Measurements from ENCODE around the gene CCDC60.

Gene CCDC60

DNA sequence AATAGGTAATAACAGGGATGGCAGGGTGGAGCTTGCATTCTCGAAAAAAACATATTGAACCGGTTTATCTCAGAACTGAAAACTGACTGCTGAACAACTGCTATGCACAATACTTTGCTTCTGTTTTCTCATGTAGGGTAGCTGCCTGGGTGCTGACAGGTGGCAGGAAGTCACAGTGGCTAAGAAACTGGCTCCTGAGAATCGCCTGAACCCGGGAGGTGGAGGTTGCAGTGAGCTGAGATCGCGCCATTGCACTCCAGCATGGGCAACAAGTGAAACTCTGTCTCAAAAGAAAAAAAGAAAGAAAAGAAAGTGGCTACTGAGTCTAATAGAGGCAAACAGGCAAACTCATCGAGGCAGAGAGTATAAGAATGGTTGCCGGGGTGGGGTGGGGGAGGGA, 113.1 kb downstream of the CCDC60 start:
- DNase-seq (ENCODE audit: low spot score) = no peak

DNA sequence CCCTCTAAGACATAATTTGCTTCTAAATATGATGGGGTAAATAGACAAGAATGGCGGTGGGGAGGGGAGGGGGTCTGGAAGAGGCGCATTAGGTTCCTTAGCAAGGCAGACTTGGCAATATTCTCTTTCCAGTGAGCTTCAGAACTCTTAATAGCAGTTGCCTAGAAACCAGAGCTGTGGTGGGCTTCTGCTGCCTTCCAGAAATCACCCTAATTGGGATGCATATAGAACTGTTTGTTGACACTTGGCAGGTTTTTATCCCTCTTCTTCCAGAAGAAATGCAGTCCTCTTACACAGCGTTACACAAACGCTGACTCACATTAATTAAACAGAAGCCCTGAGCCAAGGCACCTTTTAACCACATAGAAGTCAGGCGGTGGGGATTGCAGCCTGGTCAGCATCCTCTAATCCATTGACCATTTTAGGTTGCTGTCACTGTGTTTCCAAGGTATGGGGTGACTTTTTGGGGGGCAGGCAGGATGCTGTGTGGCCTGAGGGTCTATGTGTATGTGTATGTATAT, 114.1 kb downstream of the CCDC60 start:
- no peak for DNase-seq (ENCODE audit: low spot score)

DNA sequence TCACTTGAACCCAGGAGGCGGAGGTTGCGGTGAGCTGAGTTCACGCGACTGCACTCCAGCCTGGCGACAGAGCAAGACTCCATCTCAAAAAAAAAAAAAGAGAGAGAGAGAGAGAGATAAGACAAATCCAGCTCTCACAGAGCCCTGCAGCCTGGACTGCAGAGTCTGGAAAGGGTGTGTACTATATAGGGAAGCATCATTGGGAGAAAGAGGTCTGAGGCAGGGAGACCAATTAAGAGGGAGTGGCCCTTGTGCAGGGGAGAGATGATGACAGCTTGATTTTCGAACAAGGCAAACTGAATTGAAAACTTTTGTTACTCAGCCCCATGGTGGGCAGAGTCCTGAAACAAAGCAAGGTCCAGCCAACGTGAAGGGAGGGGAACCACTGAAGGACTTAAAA, 116.2 kb downstream of the CCDC60 start:
- no peak for DNase-seq (ENCODE audit: low spot score)

DNA sequence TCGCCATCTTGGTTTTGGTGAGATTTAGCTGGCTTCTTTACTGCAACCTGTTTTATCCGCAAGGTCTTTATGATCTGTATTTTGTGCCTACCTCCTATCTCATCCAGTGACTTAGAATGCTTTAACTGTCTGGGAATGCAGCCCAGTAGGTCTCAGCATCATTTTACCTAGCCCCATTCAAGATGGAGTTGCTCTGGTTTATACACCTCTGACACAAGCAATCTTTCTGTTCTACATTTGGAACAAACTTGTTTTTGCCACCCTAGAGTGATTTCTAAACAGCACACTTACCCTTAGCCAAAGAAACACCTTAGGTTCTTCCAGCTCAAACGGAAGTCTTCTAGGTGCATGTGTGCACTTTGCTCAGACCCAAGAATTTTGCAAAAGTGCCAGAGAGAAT, 122.3 kb downstream of the CCDC60 start:
- DNase-seq (ENCODE audit: low spot score) = no peak

DNA sequence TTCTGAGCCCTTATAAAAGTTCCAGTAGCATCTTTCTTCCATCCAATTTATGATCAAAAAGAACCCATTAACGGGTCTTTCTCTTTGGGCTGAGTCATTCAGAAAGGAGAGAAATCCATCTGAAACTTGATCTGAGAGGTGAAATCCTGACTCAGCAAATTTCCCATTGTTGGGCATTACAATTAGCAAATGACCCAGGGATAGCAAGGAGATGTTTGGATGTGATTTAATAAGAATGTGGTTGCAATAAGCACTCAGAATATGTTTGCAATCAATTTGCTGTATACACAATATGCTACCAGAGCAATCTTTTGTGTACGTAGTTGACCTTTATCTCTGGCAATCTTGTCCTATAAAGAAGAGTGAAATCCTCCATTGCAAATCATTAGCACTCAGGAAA, 122.7 kb downstream of the CCDC60 start:
- DNase-seq (ENCODE audit: low spot score) = no peak

DNA sequence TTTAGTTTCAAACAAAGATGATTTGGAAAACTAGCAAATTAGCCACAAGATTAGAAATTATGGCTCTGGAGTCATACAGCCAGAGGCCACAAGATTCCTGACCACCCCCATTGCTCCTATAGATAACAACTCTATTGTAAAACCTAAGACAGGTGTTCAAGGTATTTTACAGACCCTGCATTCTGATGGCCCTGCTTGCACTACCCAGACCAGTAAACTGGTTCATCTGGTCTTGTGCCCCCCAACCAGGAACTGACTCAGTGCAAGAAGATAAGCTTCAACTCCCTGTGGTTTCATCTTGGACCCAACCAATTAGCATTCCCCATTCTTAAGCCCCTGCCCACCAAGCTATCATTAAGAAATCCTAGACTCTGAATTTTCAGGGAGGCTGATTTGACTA, 125.0 kb downstream of the CCDC60 start:
- DNase-seq (ENCODE audit: low spot score) = no peak

DNA sequence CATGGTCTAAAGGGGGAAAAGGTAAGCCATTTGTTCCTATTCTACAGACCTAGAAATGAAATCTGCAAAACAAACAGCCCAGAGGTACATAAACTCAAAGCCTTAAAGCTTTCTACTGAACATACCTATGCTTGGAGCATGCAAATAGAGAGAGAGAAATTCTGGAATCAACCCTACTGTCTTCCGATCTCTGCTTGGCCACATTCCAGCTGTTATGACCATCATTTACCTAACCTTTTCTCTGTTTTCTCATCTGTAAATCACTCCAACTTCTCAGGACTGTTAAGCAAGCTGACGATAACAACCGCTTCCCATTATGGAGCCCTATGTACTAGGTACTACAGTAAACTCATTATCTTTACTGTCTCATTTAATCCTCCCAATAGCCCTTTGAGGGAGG, 126.3 kb downstream of the CCDC60 start:
- no peak for DNase-seq (ENCODE audit: low spot score)

DNA sequence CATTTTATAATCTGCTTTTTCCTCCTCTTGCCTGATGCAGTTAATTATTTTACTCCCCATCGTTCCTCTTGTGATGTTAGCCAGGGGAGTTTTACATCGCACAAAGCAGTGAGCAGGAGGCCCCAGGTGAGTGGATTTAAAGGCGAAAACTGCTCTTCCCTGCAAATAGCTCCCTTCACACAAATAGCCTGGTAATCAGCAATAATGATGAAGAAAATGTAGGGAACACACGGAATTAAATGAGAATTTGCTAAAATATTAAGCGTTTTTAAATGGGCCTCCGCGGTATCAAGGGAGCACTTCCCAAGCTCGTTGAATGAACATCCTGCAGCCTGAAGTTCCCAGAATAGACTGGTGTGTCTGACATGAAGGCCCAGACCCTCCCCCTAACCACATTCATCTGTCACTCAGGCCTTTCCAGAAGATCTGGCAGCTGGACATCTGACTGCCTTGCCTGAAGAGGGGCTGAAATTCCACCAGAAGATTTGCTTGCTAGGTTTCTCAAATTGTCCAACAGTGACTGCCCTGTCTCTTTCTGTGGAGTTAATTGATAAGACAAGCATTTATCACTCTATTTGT, 127.2 kb downstream of the CCDC60 start:
- DNase-seq (ENCODE audit: low spot score) = no peak

DNA sequence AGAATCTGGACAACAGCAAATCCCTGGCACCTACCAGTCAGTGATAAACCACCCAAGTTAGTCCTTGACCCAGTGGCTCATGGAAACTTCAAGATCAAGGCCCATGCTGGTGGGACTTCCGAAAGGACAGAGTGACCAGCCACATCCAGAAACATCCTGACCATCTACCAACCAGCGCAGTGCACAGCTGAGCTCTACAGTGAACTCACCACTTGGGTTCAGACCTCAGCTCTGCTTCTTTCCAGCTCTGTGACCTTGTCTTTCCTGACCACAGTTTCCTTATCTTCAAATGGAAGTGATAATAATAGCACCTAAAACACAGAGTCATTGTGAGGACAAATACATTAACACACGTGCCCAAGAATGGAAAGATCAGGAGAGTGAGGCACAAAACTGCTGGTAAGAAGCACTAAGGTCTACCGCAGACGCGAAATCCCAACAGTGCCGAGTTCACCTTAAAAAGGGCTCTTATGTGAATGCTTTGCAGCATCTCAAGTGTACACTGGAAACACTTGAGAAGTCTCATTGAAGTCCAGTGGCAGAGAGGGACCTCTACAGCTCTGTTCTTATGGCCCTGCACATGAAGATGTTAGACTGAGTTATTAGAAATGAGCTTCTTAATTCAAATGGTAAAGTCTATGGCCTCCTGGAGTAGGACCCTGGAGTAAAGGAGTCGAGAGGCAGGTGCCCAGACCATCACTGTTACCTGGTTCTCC, 128.8 kb downstream of the CCDC60 start:
- DNase-seq (ENCODE audit: low spot score) = no peak

DNA sequence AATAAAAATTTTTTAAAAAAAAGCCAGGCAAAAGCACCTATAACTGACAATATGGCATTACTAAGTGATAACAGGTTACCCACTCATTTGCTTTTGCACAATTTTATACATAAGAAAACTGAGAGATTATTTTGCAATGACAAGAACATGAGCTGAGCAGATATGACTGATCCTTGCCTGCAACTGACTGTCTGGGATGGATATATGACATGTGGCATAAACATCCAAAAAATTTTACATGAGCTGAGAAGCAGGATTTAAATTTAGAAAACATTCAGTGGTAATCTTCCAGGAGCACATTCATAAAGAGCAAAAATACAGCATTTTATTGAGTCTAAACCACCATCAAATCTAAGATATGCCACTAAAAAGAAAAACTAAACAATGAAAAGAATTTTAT, 133.8 kb downstream of the CCDC60 start:
- DNase-seq (ENCODE audit: low spot score) = no peak

DNA sequence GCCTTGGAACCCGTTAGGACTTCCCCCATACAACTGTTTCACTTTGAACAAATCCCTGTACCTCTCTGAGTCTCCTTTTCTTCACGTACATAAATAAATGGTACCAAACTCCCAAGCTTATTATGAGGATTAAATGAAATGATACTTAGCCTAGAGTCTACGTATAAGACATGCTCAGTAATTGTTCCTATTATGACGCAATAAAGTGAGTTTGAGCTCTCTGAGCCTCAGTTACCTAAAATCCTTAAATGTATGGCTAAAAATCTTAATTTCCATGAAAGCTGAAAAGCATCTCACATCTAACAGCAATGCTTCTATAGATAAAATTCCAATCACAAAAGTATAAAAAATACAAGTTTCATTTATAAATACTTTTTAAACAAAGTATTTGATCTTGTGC, 141.1 kb downstream of the CCDC60 start:
- no peak for DNase-seq (ENCODE audit: low spot score)

DNA sequence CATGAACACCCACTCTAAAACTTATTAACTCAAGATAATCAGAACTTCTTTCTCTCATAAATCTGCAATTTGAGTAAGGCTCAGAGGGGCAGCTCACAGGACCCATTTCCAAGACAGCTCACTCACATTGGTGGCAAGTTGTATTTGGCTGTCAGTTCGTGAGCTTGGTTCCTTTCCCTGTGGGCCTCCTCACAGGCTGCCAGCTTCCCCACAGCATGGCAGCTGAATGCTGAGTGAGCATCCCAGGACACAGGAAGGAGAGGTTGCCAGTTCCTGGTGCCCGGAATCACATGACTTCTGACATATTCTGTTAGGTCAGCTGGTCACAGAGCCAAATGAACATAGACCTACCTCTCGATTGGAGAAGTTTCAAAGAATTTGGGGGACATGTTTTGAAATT, 142.4 kb downstream of the CCDC60 start:
- DNase-seq (ENCODE audit: low spot score) = no peak

DNA sequence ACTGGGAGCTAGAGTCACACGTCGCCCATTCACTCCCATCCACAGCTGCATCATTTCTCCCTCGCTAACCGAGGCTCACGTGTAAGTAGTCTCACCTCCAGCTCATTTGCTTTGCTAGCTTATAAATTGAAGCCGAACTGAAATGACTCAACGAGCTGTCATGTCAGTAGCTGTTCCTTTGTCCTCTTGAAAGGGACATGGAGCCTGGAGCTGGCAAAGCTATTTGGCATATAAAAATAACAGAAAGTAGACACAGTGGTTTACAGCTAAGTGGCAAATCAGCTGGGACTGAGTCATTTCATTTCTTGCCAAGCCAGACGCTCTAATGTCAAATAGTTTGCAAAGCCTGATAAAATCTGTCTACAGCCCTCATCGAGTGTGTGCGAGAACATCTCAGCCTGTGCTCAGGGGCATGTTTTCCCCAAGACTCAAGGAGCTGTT, 144.6 kb downstream of the CCDC60 start:
- no peak for DNase-seq (ENCODE audit: low spot score)

DNA sequence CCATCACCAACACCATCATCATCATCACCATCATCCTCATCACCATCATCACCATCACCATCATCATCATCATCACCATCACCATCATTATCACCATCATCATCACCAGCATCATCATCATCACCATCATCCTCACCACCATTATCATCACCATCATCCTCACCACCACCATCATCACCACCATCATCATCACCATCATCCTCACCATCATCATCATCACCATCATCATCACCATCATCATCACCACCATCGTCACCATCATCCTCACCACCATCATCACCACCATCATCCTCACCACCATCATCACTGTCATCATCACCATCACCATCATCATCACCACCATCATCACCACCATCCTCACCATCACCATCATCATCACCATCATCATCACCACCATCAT, 146.0 kb downstream of the CCDC60 start:
- no peak for DNase-seq (ENCODE audit: low spot score)

DNA sequence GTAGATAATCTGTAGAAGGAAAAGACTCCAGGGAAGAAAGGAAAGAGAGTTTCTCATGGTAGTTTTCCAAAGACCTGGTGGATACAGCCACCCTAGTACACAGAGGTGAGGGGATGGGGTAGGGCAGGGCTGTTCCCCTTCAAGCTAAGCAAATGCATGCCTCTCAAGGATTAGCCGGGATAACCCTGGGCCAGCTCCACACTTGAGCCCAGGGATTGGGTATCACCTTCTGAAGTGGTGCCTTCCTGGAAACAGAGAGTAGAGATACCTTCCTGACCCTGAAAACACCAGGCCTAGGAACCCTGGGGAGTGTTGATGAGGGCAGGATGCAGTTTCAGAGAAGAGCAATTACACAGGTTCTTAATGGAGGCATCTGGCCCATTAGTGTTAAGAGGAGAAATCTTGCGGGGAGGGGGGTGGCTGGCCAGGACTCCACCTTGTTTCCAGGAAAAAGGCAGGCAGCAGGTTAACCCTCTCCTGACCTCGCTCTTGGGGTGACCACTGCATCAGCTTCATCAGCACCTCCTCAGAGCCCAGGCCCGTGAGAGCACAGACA, 152.1 kb downstream of the CCDC60 start:
- DNase-seq (ENCODE audit: low spot score) = no peak

DNA sequence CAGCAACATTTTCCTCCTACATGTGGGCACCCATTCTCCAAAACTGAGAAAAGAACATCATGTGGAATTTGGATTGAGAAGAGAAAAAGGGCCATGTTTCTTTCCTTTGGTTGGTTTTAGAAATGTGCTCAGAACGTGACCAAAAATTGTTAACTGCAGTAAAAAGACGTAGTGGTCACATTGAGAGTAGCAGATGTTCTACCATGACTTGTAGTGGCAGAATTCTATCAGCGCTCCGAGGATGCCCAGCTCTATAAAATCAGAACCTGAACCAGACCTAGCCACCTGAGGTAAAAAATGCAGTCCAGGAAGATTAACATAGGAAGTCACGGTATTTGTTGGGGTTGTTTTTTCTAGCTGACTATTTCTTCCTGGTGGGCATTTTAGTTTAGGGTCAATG, 157.3 kb downstream of the CCDC60 start:
- DNase-seq (ENCODE audit: low spot score) = no peak

DNA sequence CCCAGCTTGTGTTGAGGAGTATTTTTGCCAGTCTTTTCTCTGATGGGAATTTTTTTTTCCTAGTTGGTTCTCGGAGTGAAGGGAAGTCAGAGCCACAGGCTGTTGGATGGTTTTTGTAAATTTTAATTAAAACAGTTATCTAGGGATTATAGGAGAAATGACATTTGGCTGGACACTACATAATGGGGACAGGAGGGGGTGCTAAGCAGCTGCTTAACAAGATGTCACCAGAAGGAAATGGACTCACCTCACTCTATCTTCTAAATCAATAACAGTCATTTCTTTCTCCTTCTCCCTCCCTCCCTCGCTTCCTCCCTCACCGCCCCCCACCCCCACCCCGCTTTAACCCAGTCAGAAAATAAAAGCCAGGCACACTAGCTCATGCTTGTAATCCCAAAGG, 165.7 kb downstream of the CCDC60 start:
- DNase-seq (ENCODE audit: low spot score) = no peak

DNA sequence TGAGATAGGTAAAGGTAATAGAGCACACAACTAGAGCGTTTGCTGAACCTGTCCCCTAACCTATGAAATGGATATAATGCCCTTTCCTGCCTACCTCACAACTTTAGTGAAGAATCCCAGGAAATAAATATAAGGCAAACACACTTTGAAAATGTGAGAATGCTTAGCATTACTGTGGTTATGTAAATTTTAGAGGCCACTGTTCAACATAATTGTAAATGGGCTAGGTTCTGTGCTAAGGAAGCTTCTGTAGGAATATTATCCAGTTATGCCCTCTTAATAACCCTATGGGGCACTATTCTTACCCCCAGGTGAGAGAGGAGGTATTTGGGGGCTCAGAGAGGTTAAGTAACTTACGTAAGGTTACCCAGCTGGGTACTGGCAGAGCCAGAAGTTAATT, 166.5 kb downstream of the CCDC60 start:
- DNase-seq (ENCODE audit: low spot score) = no peak

DNA sequence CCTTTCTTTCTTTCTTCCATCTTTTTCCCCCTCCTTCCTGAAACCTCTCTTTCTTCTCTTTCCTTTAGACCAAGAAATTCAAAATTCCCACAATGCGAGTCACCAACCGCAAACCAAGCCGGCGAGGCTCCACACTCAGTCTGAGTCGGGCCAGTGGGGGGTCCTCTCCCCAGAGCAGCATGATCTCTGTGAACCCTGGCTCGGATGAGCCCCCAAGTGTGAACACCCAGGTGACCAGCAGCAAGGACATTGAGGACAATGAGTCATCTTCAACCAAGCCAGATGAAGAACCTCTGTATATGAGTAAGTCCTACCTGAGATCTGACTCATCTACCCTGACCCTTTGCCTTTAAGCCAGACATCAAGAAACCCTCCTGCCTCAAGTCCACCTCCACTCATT, 170.5 kb downstream of the CCDC60 start:
- DNase-seq (ENCODE audit: low spot score) = no peak

DNA sequence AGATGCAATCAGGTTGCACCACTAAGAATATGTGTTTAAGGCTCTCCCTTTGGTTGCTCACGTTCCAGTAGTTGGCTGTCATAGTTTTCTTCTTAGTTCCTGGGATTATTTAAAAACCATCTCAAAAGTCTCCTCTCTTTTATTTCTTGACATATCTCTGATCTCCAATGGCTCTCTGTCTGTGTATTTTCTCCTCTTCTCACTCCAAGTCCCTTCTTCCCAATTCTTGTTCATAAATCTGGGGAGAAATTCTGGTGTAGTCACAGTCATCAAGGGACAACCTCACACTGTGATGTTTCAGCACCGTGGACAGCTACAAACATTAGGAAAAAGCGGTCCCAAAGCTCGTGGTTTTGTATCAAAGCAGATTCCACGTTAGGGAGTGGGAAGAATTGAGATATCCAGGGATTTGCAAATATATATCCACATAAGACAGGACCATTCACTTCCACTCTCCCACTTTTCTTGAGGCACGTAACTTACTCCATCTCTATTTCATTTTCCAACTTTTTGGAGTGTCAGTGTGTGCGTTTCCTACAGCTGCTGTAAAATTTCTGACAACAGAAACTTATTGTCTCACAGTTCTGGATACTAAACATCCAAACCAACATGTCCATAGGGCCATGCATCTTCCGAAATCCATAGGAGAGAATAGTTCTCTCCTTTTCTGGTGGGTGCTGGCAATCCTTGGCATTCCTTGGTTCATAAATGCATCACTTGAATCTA, 178.4 kb downstream of the CCDC60 start:
- DNase-seq (ENCODE audit: low spot score) = no peak

DNA sequence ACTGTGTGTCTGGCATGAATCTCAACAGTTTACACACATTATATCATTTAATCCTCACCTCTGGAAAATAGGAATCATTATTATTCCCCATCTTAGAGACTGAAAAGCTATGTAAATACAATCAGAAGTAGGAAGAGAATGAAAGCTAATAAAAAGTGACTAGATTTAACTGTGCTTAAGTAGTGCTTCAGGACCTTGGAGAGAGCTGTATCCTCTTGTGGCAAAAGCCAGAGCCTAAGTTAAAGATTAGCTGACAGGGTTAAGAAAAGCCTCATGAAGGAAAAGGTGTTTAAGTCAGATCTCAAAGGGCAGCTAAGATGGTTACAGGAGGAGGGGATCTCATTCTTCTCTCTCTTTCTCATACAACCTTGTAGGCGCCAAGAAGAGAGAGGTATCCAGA, 193.7 kb downstream of the CCDC60 start:
- DNase-seq (ENCODE audit: low spot score) = no peak

DNA sequence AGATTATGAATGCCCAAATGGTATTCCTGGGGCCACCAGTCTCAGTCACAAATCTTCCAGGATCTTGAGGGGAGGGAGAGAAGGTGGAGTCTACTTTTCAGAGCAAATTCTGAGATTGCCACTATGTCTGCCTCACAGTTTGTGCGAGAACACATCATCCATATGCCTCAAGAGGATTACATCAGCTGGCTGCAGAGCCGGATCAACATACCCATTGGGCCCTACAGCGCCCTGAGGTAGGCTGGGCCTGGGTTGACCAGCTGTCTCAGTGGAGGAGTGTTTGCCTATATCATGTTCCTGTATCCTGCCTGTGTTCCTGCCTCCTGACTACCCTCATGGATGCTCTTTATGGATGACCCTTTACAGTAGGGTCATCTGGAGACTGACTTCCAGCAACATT, 205.9 kb downstream of the CCDC60 start:
- DNase-seq (ENCODE audit: low spot score) = no peak

Data from globus pallidus (tissue), 1 donor.